IMR-90 (cell line): Measurements from ENCODE around the gene CNTNAP3. TPM values are rescaled to one million over a fixed set of nuclear protein-coding genes. Genes with fewer than 3 reads are reported as not detected.
"Not testable (repeated sequence)": the region's sequence is repeated elsewhere in the genome, so short reads cannot be mapped to it uniquely, and the experiment has no call there.

Source experiments
- ATAC-seq: fragments of 200-7000 bp; cut with Tn5 transposase; 2 replicates; pipeline ENCODE4 v1.9.1; 2020; ENCODE audit warnings: low read depth, mild to moderate bottlenecking, moderate library complexity
- BruUV-seq: library from RNA; stranded (reverse); fragments of 400-500 nt; replicated peaks from 2 replicates; lab custom pipeline; 2021; lab: Mats Ljungman, UMichigan
- CTCF ChIA-PET: fragments of 300-600 bp; formaldehyde crosslinking; extraction: SDS; loops from one replicate; lab custom pipeline; 2021; ENCODE audit warnings: antibody characterized with exemption; lab: Yijun Ruan, JAX
- POLR2A ChIA-PET: fragments of 300-600 bp; sonication (Branson Sonifier 250); formaldehyde crosslinking; loops from one replicate; lab custom pipeline; 2022; ENCODE audit warnings: antibody characterized with exemption; ENCODE audit not compliant: unreplicated experiment; lab: Charles Lee
- DNase-seq: peaks from one replicate; pipeline ENCODE4 v3.0.0; 2013
- H2AFZ ChIP-seq: replicated peaks from 2 replicates; pipeline ENCODE3; 2013; ENCODE audit warnings: low read length, mild to moderate bottlenecking; ENCODE audit not compliant: poor library complexity
- H2AK5ac ChIP-seq: 2 replicates; pipeline ENCODE4 v1.6.1; 2013; ENCODE audit warnings: low read depth, low read length, inconsistent platforms
- H2AK9ac ChIP-seq: replicated peaks from 2 replicates; pipeline ENCODE3; 2013; ENCODE audit warnings: mild to moderate bottlenecking, low read depth, low read length, moderate library complexity; ENCODE audit not compliant: poor library complexity
- H2BK120ac ChIP-seq: 2 replicates; pipeline ENCODE4 v1.6.1; 2013; ENCODE audit warnings: low read depth, low read length, inconsistent platforms
- H2BK15ac ChIP-seq: 3 replicates; pipeline ENCODE4 v1.6.1; 2013; ENCODE audit warnings: low read depth, low read length, inconsistent platforms
- H2BK20ac ChIP-seq: 2 replicates; pipeline ENCODE4 v1.6.1; 2013; ENCODE audit warnings: low read depth, mild to moderate bottlenecking, inconsistent platforms, low read length, moderate library complexity
- H2BK5ac ChIP-seq: 2 replicates; pipeline ENCODE4 v1.6.1; 2013; ENCODE audit warnings: mild to moderate bottlenecking, low read depth, low read length, inconsistent platforms; ENCODE audit not compliant: poor library complexity, severe bottlenecking
- H3K14ac ChIP-seq: replicated peaks from 2 replicates; pipeline ENCODE4 v1.6.1; 2013; ENCODE audit warnings: low read depth, low read length, inconsistent platforms
- H3K18ac ChIP-seq: 2 replicates; pipeline ENCODE4 v1.6.1; 2013; ENCODE audit warnings: low read depth, low read length, control low read depth
- H3K23ac ChIP-seq: 2 replicates; pipeline ENCODE4 v1.6.1; 2013; ENCODE audit warnings: low read depth, low read length, inconsistent platforms
- H3K27ac ChIP-seq: 2 replicates; pipeline ENCODE4 v1.5.1; 2013; ENCODE audit warnings: mild to moderate bottlenecking, control low read depth, low read length; ENCODE audit not compliant: insufficient read depth
- H3K27me3 ChIP-seq: 2 replicates; pipeline ENCODE4 v1.6.1; 2013; ENCODE audit warnings: low read length; ENCODE audit not compliant: control insufficient read depth, insufficient read depth
- H3K36me3 ChIP-seq: 2 replicates; pipeline ENCODE4 v1.6.1; 2013; ENCODE audit warnings: low read length, mixed read lengths; ENCODE audit not compliant: control insufficient read depth, insufficient read depth
- H3K4ac ChIP-seq: 2 replicates; pipeline ENCODE4 v1.6.1; 2013; ENCODE audit warnings: low read depth, low read length, inconsistent platforms
- H3K4me1 ChIP-seq: 2 replicates; pipeline ENCODE4 v1.6.1; 2013; ENCODE audit warnings: low read length, mixed read lengths; ENCODE audit not compliant: control insufficient read depth, insufficient read depth
- H3K4me2 ChIP-seq: 2 replicates; pipeline ENCODE4 v1.6.1; 2013; ENCODE audit warnings: low read depth, mild to moderate bottlenecking, control low read depth, low read length, moderate library complexity
- H3K4me3 ChIP-seq: 2 replicates; pipeline ENCODE4 v1.5.1; 2013; ENCODE audit warnings: low read depth, mild to moderate bottlenecking, control low read depth, low read length, moderate library complexity; ENCODE audit not compliant: insufficient read depth
- H3K56ac ChIP-seq: 2 replicates; pipeline ENCODE4 v1.6.1; 2013; ENCODE audit warnings: low read length, inconsistent platforms; ENCODE audit not compliant: insufficient read depth; ENCODE audit errors: extremely low read depth
- H3K79me1 ChIP-seq, 2 experiments: 2 replicates each; pipeline ENCODE4 v1.6.1; 2013; ENCODE audit warnings: low read length in 2 of 2, inconsistent platforms in 1 of 2, low read depth in 1 of 2
- H3K9ac ChIP-seq: 2 replicates; pipeline ENCODE4 v1.6.1; 2013; ENCODE audit warnings: low read depth, low read length, control low read depth
- H3K9me1 ChIP-seq: 2 replicates; pipeline ENCODE4 v1.6.1; 2013; ENCODE audit warnings: low read length, inconsistent platforms; ENCODE audit not compliant: insufficient read depth
- H3K9me3 ChIP-seq: 2 replicates; pipeline ENCODE4 v1.6.1; 2013; ENCODE audit warnings: low read length; ENCODE audit not compliant: control insufficient read depth, insufficient read depth
- H4K20me1 ChIP-seq: 2 replicates; pipeline ENCODE4 v1.6.1; 2013; ENCODE audit warnings: low read length, inconsistent platforms; ENCODE audit not compliant: insufficient read depth
- H4K5ac ChIP-seq: 2 replicates; pipeline ENCODE4 v1.6.1; 2013; ENCODE audit warnings: mild to moderate bottlenecking, low read depth, low read length, control low read depth
- H4K8ac ChIP-seq, 2 experiments: 2 replicates each; pipeline ENCODE4 v1.6.1; 2013; ENCODE audit warnings: low read depth in 2 of 2, low read length in 2 of 2, control low read depth in 1 of 2, inconsistent platforms in 1 of 2
- H4K91ac ChIP-seq: 2 replicates; pipeline ENCODE4 v1.6.1; 2013; ENCODE audit warnings: low read depth, low read length, inconsistent platforms; ENCODE audit not compliant: insufficient read depth
- WGBS, 2 experiments: methylation state at CpG; one replicate each; pipeline versions ENCODE4 v1.1.5 to v1.1.7; 2013; ENCODE audit warnings: missing lambda C conversion rate in 2 of 2; ENCODE audit not compliant: insufficient read length in 1 of 2; ENCODE audit errors: extremely low coverage in 2 of 2; 5-methylcytosine and 5-hydroxymethylcytosine counted together
- dilution Hi-C: fragments of 300-500 bp; cut with HindIII; formaldehyde crosslinking; loops from one replicate; pipeline ENCODE4 v1.14.3; 2018; ENCODE audit warnings: low sequenced_read_pairs; ENCODE audit not compliant: unreplicated experiment
- in situ Hi-C: fragments of 300-500 bp; cut with MboI; formaldehyde crosslinking; loops from 3 replicates; pipeline ENCODE4 v1.14.3; 2019; ENCODE audit warnings: low sequenced_read_pairs, inconsistent platforms, mixed read lengths
- intact Hi-C: fragments of 100-400 bp; cut with micrococcal nuclease; formaldehyde crosslinking; loops from 2 replicates; pipeline ENCODE4 v1.10.0; 2022
- polyA plus RNA-seq, 3 experiments: library from polyadenylated mRNA; depleted of rRNA; stranded (reverse); fragments of >200 nt; gene quantifications; 2 replicates each; pipeline ENCODE4 v1.2.3, GENCODE V29; 2012; ENCODE audit warnings: low replicate concordance in 1 of 3
- total RNA-seq: library from RNA; depleted of rRNA; stranded (reverse); fragments of >200 nt; gene quantifications from 2 replicates; pipeline ENCODE4 v1.2.3, GENCODE V29; 2012

Gene CNTNAP3
- total and polyA plus RNA-seq, 2 of the 4 experiments (the other 2 are of a cell fraction): 0.90 to 1.2 TPM

DNA sequence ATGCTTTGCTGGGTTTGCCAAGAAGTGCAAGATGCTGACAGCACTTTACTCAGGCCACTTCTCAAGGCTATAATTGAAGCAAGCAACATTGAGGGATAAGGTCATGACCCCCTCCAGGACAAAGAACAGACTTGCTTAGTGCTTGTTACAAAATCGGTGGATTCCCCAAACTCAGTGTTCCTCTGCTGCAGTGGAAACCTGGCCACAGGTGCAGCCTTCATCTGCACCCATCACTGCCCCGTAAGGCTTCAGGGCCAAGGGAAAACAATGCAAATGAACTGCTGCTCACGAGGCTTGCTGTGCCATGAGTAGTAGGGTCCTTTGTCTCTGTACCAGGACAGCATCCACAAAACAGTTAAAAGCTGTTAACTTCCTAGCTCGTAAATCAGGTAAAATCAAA is 205.4 kb downstream of the CNTNAP3 start:
- H3K4me2 ChIP-seq, H3K23ac ChIP-seq, BruUV-seq, H3K4me1 ChIP-seq, H2AFZ ChIP-seq, H2BK15ac ChIP-seq, H4K8ac ChIP-seq, POLR2A ChIA-PET, H2BK120ac ChIP-seq, H4K5ac ChIP-seq, CTCF ChIA-PET, H3K79me1 ChIP-seq, DNase-seq, H3K9me1 ChIP-seq, H3K14ac ChIP-seq, H2BK20ac ChIP-seq, H3K9me3 ChIP-seq, H3K9ac ChIP-seq, H4K20me1 ChIP-seq, H3K27ac ChIP-seq, H4K91ac ChIP-seq, H2AK5ac ChIP-seq, H3K56ac ChIP-seq, H2AK9ac ChIP-seq, H3K36me3 ChIP-seq, H3K18ac ChIP-seq, H3K4ac ChIP-seq, H2BK5ac ChIP-seq, ATAC-seq, dilution Hi-C loops, H3K27me3 ChIP-seq, in situ Hi-C loops, H3K4me3 ChIP-seq: not testable (repeated sequence)
- WGBS, 2 experiments: 40% methylated on average over 1 of the region's 4 CpGs; no CpG with 5 or more reads in 1 of the 2 experiments
- intact Hi-C loops: loop anchor here (10.0 kb wide), 1 partner anchor 488 kb away; no protein-coding TSS in a partner anchor

DNA sequence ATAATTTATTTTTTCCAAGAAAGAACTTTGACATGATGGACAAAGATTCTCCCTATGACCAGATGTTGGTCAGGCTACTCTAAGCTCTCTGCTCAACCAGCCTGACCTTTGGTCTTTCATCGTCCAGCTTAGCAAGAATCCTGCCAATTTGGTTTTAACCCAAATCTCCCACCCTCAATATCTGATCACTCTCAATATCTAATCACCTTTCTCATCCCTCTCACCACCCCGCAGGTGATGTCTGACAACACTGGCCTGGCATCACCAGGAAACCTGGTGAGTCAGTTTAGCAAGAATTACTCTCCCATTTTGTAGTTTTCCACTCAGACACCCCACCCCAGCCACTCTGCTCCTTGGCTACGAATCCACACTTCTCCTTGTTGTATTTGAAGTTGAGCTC is 207.9 kb downstream of the CNTNAP3 start:
- H3K4me3 ChIP-seq, dilution Hi-C loops, BruUV-seq, H3K79me1 ChIP-seq, H4K20me1 ChIP-seq, H3K27ac ChIP-seq, H4K5ac ChIP-seq, H4K8ac ChIP-seq, H3K36me3 ChIP-seq, CTCF ChIA-PET, H4K91ac ChIP-seq, H2BK15ac ChIP-seq, POLR2A ChIA-PET, DNase-seq, H3K23ac ChIP-seq, H3K9me3 ChIP-seq, H3K9me1 ChIP-seq, H2AK5ac ChIP-seq, H3K4ac ChIP-seq, H2AK9ac ChIP-seq, H3K56ac ChIP-seq, in situ Hi-C loops, H3K18ac ChIP-seq, H2BK20ac ChIP-seq, H2AFZ ChIP-seq, H3K4me1 ChIP-seq, H2BK5ac ChIP-seq, H3K14ac ChIP-seq, H2BK120ac ChIP-seq, ATAC-seq, H3K27me3 ChIP-seq, H3K9ac ChIP-seq, H3K4me2 ChIP-seq: not testable (repeated sequence)
- intact Hi-C loops: loop anchor here (10.0 kb wide), 1 partner anchor 485 kb away; no protein-coding TSS in a partner anchor
- WGBS, 2 experiments: no CpG with 5 or more reads among the region's 3 CpGs
